ENCODE results near the gene STK25. TPM values are rescaled to one million over a fixed set of nuclear protein-coding genes. Genes with fewer than 3 reads are reported as not detected.
"Not testable (repeated sequence)": the region's sequence is repeated elsewhere in the genome, so short reads cannot be mapped to it uniquely, and the experiment has no call there.

The STK25 gene
- total RNA-seq, 1 donor from 2014 or later: 82.4 TPM

DNA sequence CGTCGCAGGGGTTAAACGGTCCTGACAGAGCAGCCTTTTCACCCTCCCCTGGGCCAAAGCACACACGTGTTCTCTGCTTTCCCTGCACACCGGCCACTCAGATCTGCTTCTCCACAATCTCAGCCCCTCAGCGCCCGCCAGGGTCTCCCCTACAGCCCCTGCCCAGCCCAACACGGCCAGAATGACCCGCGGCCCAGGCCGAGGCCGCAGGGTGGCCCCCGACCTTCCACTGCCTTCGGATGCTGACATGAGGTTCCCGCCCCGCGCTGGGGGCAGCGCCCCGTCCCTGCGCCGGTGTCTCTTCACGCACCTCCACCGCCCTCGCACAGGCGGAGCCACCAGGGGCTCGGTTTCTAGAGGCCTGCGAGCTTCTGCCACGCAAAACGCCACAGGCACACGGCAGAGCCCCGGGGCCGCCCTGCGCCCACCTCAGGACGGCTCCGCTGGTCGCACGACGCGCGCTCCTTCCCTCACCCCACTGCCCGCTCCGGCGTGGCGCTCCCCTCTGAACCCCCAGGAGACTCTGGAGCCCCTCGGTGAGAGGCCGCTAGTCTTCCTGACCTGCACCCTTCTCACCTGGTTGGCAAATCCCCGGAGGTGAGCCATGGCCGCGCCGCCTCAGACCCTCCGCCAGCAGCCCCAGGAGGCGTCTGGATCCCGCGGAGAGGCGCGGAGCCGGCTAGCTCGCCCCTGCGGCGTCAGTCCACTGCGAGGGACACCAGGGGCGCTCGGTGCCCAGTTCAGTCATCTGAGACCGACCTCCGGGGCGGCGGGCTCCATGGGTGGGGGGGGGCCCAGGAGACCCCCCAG lies 749 bp downstream of the STK25 start:
- peak; percentile 26 for ATAC-seq

DNA sequence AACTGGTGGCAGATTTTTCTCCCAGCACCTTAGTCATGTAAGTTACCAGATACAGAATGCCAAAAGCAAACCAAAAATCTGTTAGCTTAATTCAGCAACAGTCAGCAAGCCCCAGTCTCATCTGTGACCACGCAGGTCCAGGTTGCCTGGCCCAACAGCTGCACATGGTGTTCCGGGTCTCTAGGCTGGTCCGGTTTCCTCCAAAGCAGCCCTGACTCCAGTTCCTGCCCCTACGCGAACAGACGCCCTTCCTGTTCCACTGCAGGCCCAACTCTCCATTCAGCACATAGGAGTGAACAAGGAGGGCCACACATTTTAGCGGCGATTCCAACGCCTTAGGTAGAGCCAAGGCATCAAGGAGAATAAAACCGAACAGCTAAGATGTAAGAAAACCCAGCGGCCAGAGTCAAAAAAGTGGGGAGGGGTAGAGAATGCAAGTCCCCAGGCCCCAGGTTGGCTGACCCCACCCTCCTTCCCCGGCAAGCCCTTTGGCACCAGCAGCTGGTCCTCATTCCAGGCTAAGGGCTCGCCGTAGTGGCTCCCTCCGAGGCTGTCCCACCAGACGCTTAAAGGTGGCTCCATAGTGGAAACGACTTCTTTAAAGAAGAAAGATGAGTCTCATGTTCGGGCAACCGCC lies 1.5 kb downstream of the STK25 start:
- no peak for ATAC-seq

DNA sequence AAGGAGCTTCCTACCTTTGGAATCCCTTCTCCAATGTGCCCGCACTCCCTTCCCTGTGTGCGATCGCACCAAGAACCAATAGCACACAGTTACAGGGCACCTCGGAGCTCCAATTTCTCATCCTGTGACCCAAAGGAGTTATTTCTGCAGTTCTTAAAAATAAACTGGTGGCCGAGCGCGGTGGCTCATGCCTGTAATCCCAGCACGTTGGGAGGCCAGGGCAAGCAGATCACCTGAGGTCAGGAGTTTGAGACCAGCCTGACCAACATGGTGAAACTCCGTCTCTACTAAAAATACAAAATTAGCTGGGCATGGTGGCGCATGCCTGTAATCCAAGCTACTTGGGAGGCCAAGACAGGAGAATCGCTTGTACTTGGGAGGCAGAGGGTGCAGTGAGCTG lies 2.1 kb downstream of the STK25 start:
- ATAC-seq: not testable (repeated sequence)

DNA sequence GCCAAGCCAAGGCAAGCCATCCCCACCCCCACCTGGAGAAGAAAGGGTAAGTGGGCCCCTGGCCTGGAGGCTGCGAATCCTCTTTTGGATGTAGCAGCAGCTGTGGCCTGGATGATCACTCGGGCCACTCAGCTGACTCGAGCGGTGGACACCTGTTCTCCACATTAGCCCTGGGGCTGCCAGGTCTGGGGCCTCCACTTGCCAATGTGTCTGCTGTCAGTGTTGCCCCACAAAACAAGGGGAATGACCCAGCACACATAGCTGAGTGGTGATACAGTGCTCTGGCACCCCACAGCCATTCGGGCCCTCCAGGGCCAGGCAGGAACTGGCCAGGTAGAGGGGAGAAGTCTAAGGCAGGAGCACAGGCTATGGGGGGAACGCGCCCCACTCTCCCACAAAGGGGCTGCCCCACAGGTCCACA lies 2.6 kb downstream of the STK25 start:
- no peak for ATAC-seq

DNA sequence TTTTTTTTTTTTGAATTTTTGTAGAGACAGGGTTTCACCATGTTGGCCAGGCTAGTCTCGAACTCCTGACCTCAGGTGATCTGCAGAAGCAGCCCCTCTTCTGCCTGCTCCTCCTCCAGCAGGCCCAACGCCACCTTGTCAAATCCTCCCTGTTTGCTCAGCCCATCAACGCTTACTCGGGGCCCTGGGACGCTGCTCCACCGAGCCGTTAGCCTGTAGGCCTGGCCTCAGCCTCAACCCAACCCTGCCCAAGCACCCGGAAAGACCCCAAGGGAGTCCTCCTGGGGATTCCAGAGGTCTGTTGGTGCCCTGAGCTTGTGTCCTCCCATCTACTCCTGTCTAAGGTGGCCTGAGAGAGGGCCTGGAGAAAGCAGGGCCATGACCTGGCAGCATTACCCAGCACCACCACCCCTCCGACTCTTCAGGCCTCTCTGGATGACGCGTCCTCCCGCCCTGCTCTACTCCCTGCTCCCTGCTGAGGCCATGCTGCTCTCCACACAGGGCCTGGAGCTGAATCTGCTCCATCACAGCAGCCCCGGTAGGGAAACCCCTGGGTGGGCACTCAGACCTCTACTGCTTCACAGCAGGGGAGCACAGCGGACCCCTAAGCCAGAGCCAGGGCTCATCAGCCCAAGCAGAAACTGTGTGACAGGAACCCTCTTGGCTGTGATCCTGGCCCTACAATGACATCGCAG lies 3.2 kb downstream of the STK25 start:
- no peak for ATAC-seq

DNA sequence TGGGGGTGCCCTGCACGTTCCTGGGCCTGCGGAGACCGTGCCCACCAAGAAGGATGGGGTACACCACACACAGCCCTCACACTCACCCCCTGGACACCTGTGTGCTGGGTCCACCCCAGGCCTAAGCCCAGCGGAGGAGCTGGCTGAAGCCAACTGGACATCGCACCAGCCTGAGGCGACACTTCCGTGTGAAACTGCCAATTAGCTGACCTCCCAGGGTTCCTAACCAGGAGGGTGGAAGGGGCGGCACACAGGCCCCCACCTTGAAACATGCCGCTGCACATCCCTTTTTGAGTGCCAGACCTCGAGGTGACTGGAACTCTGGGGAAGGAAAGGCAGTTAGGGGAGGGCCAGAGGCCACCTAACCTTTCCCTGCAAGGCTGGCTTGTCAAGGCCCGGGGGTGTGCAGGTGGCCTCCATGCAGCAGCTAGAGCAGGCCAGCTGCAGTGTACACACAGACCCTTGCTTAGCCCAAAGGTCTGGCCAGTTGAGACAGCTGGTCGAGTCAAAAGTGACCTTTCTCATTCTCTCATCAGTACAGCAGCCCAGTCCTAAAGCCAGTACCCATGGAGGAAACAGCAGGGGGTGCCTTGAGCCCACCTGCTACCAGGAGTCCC lies 4.5 kb downstream of the STK25 start:
- no peak for ATAC-seq

DNA sequence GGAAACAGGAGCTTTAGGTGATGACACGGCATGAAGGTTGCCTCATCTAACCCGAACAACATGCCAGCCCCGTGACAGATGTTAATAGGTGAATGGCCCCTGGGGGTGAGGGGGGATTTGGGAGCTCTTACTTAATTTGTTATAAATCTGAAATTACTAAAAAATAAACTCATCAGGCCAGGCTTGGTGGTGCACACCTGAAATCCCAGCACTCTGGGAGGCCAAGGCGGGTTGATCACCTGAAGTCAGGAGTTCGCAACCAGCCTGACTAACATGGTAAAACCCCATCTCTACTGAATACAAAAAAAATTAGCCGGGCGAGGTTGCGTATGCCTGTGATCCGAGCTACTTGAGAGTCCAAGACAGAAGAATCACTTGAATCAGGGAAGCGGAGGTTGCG lies 6.1 kb downstream of the STK25 start:
- no peak for ATAC-seq

DNA sequence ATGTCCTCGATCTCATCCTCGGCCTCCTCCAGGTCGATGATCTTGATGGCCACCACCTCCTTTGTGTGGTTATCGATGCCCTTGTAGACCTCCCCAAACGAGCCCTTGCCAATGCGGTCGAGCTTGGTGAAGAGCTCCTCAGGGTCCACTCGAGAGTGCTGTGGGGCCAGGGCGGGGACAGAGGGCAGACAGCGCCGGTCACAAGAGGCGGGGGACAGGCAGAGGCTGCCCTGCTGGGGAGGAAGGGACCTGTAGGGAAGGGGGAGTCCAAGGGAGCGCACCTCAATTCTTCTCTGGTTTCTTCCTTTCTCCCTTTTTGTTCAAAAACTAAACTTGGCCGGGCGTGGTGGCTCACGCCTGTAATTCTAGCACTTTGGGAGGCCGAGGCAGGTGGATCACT lies 6.8 kb downstream of the STK25 start:
- ATAC-seq: no peak

DNA sequence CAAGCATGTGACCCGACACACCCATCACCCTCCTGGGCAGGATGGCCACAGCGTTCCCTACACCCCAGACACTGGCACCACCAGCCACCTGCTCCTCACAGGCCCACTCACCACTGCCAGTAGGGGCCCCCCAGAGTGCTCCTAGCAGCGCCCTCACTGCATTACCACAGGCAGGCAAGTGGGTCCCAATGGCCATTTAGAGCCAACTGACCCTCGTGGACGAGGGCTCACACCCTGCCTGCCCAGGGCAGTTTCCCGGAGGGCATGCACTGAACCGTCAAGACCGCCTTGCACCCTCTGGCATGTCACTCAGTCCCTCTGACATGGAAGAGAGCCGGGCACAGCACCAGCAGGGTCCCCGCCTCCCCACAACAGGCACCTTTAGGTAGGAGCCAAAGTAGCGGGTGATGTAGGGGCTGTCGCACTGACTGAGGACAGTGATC lies 7.3 kb downstream of the STK25 start:
- ATAC-seq: peak; percentile 4

DNA sequence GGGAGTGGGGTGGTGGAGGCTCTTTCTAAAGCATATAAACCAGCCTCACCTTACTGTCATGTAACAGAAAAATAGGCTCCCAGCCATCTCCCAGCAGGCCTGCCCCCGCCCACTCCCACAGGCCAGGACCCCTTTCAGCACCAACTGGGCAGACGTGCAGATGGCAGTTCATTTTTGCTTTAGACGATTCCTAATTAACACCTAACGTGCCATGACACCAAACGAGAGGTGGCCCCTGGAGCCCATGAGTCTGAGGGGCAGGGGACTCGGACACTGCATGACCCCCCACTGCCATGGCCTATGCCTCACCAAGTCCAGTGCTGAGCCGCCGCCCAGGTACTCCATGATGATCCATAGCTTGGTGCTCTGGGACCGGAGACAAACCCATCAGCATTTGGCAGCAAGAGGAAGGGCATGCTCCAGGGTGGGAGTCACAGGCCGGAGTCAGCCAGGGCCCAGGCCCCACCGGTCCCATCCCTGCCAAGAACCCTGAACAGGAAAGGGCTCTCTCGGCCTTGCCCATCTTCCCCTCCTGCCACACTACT lies 7.9 kb downstream of the STK25 start:
- peak; percentile 3 for ATAC-seq

DNA sequence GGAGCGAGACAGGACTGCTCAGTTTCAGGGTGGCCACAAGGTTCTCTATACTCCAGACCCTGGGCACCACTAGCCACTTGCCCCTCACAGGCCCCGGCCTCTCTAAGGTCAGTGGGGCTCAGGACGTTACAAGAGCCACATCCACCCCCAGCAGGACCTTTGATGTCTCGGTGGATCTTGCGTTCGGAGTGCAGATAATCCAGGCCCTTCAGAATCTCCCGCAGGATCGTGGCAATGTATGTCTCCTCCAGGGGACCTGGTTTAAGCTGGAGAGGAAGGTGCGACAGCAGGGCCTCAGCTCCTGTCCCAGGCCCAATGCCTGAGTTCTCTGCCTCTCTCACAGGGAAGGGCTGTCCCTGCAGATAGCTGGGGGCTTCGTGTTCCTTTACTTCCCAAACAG lies 8.4 kb downstream of the STK25 start:
- ATAC-seq: no peak

DNA sequence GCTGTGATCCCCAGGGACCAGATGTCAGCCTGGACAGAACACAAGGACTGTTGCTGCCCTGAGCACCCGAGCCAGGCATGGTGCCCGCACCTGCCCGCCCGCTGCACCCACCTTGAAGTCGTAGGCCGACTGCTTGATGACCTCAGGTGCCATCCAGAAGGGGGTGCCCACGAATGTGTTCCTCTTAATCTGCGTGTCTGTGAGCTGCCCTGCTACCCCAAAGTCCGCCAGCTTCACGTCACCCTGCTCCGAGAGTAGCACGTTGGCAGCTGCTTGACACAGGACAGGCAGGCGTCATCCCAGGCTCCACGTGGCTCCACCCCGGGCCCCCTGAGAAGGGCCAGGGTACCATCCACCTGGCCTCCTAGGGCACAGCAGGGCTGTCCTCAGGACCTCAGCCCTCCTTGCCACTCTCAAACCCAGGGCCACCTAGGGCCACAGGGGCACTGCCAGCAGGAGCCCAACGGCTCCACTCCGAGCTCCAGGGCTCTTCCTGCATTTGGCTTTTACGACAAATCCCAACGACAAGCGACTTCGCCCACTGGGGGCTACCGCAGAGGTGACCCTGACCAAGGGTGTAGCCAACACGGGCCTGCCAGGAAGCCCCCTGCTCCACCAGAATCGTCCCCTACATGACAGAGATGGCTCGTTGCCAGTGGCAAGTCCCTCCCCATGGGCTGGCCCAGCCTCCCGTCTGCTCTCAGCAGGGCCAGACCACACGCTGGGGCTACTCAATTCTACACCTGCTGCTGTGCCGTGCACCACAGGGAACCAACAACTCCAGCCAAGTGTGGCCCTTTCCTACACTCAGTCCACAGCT lies 9.0 kb downstream of the STK25 start:
- ATAC-seq: no peak

DNA sequence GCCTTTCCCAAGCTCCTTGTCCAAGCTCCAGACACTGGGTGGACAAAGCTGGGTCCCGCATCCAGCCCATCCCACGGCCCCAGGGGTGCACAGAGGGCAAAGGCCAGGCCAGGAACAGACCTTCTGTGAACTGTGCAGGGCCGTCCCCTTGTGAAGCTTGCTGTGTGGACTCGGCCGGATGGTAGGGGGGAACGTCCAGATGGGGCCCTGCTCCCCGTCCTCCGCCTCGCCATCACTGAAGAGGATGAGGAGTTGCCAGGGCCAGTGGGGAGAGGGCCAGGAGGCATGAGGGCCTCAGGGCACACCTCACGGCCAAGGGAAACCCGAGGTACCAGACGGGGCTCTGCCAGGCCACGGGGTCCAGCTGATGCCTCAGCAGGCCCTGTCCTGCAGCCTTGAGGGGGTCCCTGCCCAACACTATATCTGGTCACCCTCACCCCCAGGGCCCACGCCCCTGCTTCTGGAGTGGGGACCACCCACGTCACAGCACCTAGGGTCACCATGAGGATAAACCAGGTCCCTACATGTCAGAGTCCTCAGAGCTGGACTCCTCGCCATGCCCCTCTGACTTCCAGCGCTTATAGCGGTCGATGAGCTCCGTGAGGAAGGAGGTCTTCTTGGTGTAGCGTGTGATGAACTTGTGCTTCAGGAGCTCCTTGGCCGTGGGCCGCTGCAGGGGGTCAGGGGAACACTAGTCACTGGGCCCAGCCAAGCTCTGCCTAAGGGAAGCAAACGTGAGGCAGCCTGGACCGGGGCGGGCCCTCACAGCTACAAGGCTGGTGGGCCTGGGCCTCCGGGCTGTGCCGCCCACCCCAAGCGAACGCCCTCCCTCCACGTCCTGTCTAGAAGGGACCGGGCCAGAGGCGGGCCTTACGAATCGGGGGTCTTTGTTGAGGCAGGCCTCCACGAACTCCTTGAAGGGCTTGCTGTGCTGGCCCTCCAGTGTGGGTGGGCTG lies 10.0 kb downstream of the STK25 start:
- no peak for ATAC-seq

DNA sequence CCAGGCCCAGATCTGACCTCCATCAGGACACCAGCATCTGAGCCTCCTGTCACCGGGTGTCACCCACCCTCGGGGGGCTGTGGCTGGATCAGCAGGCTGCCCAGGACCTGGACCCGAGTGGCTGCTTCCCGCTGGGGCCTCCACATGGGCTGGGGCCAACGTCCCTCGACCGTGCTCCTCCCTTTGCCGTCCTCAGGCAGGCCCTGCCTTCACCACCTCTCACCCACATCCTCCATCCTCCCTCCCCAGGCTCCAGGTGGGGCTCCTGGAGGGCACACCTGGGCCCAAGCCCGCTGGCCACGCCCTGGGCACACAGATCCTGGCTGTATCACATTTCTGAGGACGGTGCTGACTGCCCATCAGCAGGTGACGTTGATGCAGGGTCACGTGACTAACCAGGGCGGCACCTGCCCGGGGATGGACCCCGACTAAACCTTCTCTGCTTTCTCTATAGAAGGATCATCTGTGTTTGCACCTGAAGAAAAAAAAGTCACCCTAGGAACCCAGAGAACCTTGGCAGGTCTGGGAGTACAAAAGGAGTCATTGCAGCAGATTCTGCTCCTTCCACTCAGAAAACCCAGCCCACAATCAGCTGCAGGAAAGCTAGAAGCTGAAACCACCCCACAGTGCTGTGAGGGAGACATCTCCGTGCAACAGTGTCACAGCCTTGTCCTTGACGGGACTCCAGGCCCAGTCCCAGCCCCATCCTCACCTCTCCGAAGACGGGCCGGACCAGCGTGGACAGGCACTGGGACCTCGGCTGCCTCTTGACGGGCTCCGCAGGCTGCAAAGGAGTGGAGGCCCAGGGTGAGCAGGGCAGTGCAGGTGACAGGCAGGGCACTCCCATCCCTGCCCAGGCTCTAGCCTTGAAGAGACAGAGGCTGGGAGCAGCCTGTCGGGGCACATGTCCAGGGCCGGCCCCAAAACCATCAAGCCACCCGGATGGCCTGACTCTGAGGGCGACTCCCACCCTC lies 11.2 kb downstream of the STK25 start:
- ATAC-seq: no peak

DNA sequence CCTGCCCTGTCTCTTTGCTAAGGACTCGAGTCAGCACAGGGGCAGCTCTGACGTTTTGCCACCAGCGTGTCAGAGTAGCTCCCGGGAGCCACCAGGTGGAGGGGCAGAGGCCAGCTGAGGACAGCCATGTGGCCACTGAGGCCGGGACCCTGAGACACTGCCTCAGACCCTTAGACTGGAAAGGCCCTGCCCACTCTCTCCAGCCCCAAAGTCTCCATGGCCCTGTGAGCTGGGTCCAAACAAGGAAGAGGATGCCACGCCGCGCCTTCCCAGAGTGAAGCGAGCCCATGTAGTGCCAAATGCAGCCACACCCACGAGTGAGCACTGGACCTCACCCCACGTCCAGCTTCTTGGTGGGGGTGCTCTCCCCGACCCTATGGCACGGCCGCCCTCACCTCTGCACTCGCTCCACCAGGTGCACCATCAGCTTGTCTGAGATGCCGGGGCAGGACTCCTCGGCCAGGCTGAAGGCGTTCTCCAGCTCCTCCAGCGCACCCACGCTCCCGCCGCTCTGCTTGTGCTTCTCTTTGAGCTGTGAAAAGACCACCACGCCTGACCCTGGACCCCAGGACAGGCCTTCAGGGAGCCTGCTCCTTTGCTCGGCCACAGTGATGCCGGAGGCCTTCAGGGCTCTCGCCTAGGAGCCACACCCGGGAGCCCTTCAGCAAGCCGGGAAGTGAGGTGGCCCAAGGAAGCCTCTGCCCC lies 12.2 kb downstream of the STK25 start:
- ATAC-seq: no peak

DNA sequence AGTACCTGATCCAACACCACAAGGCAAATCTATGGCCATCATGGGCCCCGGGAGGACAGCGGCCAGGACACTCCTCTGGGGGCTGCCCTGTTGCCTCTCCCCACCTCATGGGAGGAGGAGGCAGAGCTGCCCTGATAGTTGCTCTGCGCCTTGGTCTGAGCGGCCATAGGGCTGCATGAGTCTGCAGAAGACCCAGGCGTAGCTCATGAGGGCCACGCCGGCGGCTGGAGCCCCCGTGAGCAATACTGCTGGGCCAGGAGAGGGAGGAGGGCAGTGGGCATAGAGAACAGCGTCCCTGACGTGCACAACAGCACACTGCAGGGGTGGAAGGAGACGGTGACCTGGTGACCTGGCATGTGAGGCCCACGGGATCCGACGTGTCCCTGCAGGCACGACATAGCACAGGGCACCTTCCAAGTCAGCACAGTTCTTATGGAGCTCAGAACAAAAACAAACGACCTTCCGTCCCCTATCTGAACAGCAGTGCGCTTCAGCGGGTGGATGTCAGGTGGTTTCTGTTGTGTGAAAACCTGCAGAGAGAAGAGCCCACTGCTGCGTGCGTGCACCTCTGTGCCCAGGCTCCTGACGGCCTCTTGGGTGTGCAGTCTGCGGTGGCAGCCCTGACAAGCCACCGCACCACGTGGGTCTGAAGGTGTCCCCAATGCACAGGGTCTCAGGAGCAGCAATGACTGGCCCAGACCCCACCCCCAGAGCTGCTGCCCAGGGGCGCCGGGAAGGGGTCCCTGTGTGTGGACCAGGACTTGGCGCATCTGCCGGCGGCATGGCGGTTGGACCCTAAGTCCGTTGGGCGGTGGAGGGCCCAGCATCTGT lies 13.0 kb downstream of the STK25 start:
- ATAC-seq: no peak

DNA sequence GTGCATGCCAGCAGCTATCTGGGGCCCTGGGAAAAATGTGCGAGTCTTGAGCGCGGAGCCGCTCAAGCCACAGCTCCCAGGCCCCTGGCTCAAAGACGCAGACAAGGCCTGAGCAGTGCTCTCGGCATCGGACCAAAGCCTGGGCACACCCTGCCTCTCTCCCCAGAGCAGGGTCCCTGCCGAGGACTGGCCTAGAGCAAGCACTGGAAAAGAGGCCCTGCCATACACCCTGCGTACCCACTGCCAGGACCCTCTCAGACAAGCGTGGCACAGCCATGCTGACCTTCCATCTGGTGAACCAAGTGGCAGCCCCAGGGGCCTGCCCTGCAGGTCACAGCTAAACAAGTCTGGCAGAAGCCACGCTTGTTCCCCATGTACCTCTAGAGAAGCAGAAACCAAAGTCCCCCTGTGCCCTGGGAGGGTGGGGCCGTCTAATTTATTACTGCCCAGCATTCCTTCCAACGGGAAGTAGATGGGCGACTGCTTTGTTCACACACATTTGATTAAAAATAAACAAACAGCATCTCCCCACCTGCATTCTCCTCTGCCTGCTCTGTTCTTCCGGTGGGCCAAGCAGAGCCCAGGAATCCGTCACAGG lies 14.0 kb downstream of the STK25 start:
- no peak for ATAC-seq
